H9 (cell line): ENCODE measurements around the gene MYT1. TPM values are rescaled to one million over a fixed set of nuclear protein-coding genes. Genes with fewer than 3 reads are reported as not detected.

ENCODE experiments used
- DNase-seq: peaks from one replicate; pipeline ENCODE4 v3.0.0-alpha.2; 2017
- H2AFZ ChIP-seq: one replicate; pipeline ENCODE4 v1.6.1; 2013; ENCODE audit warnings: mild to moderate bottlenecking, low read length, control low read depth, moderate library complexity
- H2AK5ac ChIP-seq: 2 replicates; pipeline ENCODE4 v1.6.1; 2013; ENCODE audit warnings: low read length, control low read depth, mixed read lengths; ENCODE audit not compliant: insufficient read length
- H2BK120ac ChIP-seq: one replicate; pipeline ENCODE4 v1.6.1; 2013; ENCODE audit warnings: low read depth, mild to moderate bottlenecking, low read length, control low read depth, inconsistent platforms; ENCODE audit not compliant: poor library complexity, severe bottlenecking
- H2BK12ac ChIP-seq: 2 replicates; pipeline ENCODE4 v1.6.1; 2013; ENCODE audit warnings: low read length, control low read depth, mixed read lengths, low read depth; ENCODE audit not compliant: insufficient read length
- H2BK15ac ChIP-seq: 2 replicates; pipeline ENCODE4 v1.6.1; 2013; ENCODE audit warnings: low read depth, low read length, control low read depth
- H2BK20ac ChIP-seq: one replicate; pipeline ENCODE4 v1.6.1; 2013; ENCODE audit warnings: low read depth, mild to moderate bottlenecking, low read length, control low read depth, inconsistent platforms; ENCODE audit not compliant: poor library complexity, severe bottlenecking
- H2BK5ac ChIP-seq: 2 replicates; pipeline ENCODE4 v1.6.1; 2013; ENCODE audit warnings: low read length, control low read depth, mixed read lengths; ENCODE audit not compliant: insufficient read length
- H3K14ac ChIP-seq: 2 replicates; pipeline ENCODE4 v1.6.1; 2013; ENCODE audit warnings: low read length, control low read depth; ENCODE audit not compliant: insufficient read depth
- H3K18ac ChIP-seq: 2 replicates; pipeline ENCODE4 v1.6.1; 2013; ENCODE audit warnings: low read depth, mild to moderate bottlenecking, mixed read lengths, low read length, control low read depth; ENCODE audit not compliant: insufficient read length
- H3K23ac ChIP-seq: 2 replicates; pipeline ENCODE4 v1.6.1; 2013; ENCODE audit warnings: low read length, control low read depth, mixed read lengths, low read depth; ENCODE audit not compliant: insufficient read length
- H3K23me2 ChIP-seq: 2 replicates; pipeline ENCODE4 v1.6.1; 2013; ENCODE audit warnings: low read depth, mild to moderate bottlenecking, mixed read lengths, low read length, control low read depth; ENCODE audit not compliant: insufficient read length, poor library complexity, severe bottlenecking
- H3K27ac ChIP-seq: 2 replicates; pipeline ENCODE4 v1.5.1; 2013; ENCODE audit warnings: low read length, control low read depth, mixed read lengths, low read depth; ENCODE audit not compliant: insufficient read length
- H3K27me3 ChIP-seq: 2 replicates; pipeline ENCODE4 v1.6.1; 2013; ENCODE audit warnings: low read length, control low read depth, inconsistent platforms; ENCODE audit not compliant: insufficient read depth
- H3K4ac ChIP-seq: 2 replicates; pipeline ENCODE4 v1.6.1; 2013; ENCODE audit warnings: low read depth, mild to moderate bottlenecking, control low read depth, inconsistent platforms, low read length, moderate library complexity
- H3K4me1 ChIP-seq: 2 replicates; pipeline ENCODE4 v1.6.1; 2013; ENCODE audit warnings: low read length, control low read depth, inconsistent platforms; ENCODE audit not compliant: insufficient read depth
- H3K4me2 ChIP-seq: 2 replicates; pipeline ENCODE4 v1.6.1; 2013; ENCODE audit warnings: low read length, control low read depth, mixed read lengths; ENCODE audit not compliant: insufficient read length, insufficient read depth
- H3K56ac ChIP-seq: 2 replicates; pipeline ENCODE4 v1.6.1; 2013; ENCODE audit warnings: low read depth, mild to moderate bottlenecking, mixed read lengths, low read length, control low read depth; ENCODE audit not compliant: insufficient read length
- H3K79me1 ChIP-seq: 2 replicates; pipeline ENCODE4 v1.6.1; 2013; ENCODE audit warnings: low read depth, mild to moderate bottlenecking, moderate library complexity, low read length, control low read depth, inconsistent platforms; ENCODE audit not compliant: insufficient read depth, poor library complexity, severe bottlenecking
- H3K79me2 ChIP-seq: 2 replicates; pipeline ENCODE4 v1.6.1; 2013; ENCODE audit warnings: low read length, control low read depth, inconsistent platforms; ENCODE audit not compliant: insufficient read depth
- H3K9ac ChIP-seq: 2 replicates; pipeline ENCODE4 v1.6.1; 2013; ENCODE audit warnings: low read length, control low read depth, mixed read lengths; ENCODE audit not compliant: insufficient read length; ENCODE audit errors: extremely low read depth
- H3K9me3 ChIP-seq: one replicate; pipeline ENCODE4 v1.6.1; 2013; ENCODE audit warnings: low read depth, low read length, inconsistent platforms; ENCODE audit not compliant: control insufficient read depth
- H3T11ph ChIP-seq: one replicate; pipeline ENCODE4 v1.6.1; 2013; ENCODE audit warnings: mild to moderate bottlenecking, low read length, control low read depth, inconsistent platforms
- H4K20me1 ChIP-seq: one replicate; pipeline ENCODE4 v1.6.1; 2013; ENCODE audit not compliant: control insufficient read depth, insufficient read length, insufficient read depth
- H4K5ac ChIP-seq: 2 replicates; pipeline ENCODE4 v1.6.1; 2013; ENCODE audit warnings: low read depth, mild to moderate bottlenecking, mixed read lengths, low read length, control low read depth; ENCODE audit not compliant: insufficient read length
- H4K8ac ChIP-seq: replicated peaks from 2 replicates; pipeline ENCODE4 v1.6.1; 2013; ENCODE audit warnings: low read length, control low read depth, mixed read lengths, low read depth; ENCODE audit not compliant: insufficient read length
- H4K91ac ChIP-seq: 2 replicates; pipeline ENCODE4 v1.6.1; 2013; ENCODE audit warnings: low read depth, mild to moderate bottlenecking, moderate library complexity, mixed read lengths, low read length, control low read depth; ENCODE audit not compliant: insufficient read length
- H3K27ac Mint-ChIP-seq, 3 experiments: 2 replicates in 2 of 3; 3 replicates in 1 of 3; pipeline ENCODE4 v1.8.0; 2020 to 2021; ENCODE audit warnings: mixed read lengths in 3 of 3, mild to moderate bottlenecking in 1 of 3, moderate library complexity in 1 of 3
- H3K27me3 Mint-ChIP-seq: 2 replicates; pipeline ENCODE4 v1.8.0; 2021; ENCODE audit warnings: low read depth, mild to moderate bottlenecking, moderate library complexity, mixed read lengths
- H3K36me3 Mint-ChIP-seq, 3 experiments: 2 replicates in 2 of 3; 3 replicates in 1 of 3; pipeline ENCODE4 v1.8.0; 2020 to 2021; ENCODE audit warnings: low read depth in 3 of 3, mixed read lengths in 3 of 3; ENCODE audit not compliant: insufficient read depth in 1 of 3
- H3K4me1 Mint-ChIP-seq, 2 experiments: 2 replicates each; pipeline ENCODE4 v1.8.0; 2020; ENCODE audit warnings: mixed read lengths in 2 of 2
- H3K4me3 Mint-ChIP-seq, 2 experiments: 2 replicates in 1 of 2; 3 replicates in 1 of 2; pipeline ENCODE4 v1.8.0; 2020 to 2021; ENCODE audit warnings: mild to moderate bottlenecking in 2 of 2, mixed read lengths in 2 of 2, moderate library complexity in 1 of 2
- H3K9me3 Mint-ChIP-seq, 2 experiments: 2 replicates in 1 of 2; 3 replicates in 1 of 2; pipeline ENCODE4 v1.8.0; 2020; ENCODE audit warnings: mild to moderate bottlenecking in 2 of 2, mixed read lengths in 2 of 2, moderate library complexity in 1 of 2
- WGBS: extraction: QIAGEN DNeasy Blood & Tissue Kit; methylation state at CpG from one replicate; pipeline ENCODE4 v1.1.7; 2013; ENCODE audit warnings: missing lambda C conversion rate, low lambda C conversion rate, mixed read lengths; ENCODE audit not compliant: insufficient read length; ENCODE audit errors: extremely low coverage; 5-methylcytosine and 5-hydroxymethylcytosine counted together
- total RNA-seq: library from RNA; stranded (reverse); gene quantifications from 2 replicates; pipeline ENCODE4 v1.2.1, GENCODE V29; 2021
- TF ChIP-seq, protein P1 (sequence below): fragments of 200-600 bp; sonication (generic); conservative IDR thresholded peaks from 3 replicates; pipeline ENCODE4 v1.8.0; 2021; ENCODE audit warnings: antibody characterized with exemption, mild to moderate bottlenecking

MYT1 gene
- total RNA-seq, 1 experiment from 2014 or later, result 0.79 TPM

DNA sequence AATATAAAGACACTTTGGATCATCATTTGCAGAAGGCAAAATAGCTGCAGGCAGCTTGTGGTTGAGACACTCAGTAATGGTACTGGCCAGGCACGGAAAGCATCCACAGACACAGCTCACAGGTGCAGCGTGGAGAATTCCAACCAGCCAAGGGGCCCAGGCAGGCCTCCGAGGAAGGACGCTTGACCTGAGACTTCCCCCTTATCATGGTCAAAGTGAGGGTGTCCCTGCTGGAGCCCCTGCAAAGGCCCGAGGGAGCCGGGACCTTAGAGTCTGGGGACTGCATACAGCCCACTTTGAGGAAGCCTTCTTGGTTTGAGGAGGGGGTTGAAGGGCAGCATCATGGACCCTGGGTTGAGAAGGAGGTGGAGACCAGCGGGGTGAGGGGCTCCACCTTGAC, 15.1 kb upstream of the MYT1 start:
- TF ChIP-seq, protein P1, sequence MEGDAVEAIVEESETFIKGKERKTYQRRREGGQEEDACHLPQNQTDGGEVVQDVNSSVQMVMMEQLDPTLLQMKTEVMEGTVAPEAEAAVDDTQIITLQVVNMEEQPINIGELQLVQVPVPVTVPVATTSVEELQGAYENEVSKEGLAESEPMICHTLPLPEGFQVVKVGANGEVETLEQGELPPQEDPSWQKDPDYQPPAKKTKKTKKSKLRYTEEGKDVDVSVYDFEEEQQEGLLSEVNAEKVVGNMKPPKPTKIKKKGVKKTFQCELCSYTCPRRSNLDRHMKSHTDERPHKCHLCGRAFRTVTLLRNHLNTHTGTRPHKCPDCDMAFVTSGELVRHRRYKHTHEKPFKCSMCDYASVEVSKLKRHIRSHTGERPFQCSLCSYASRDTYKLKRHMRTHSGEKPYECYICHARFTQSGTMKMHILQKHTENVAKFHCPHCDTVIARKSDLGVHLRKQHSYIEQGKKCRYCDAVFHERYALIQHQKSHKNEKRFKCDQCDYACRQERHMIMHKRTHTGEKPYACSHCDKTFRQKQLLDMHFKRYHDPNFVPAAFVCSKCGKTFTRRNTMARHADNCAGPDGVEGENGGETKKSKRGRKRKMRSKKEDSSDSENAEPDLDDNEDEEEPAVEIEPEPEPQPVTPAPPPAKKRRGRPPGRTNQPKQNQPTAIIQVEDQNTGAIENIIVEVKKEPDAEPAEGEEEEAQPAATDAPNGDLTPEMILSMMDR, result no peak
- Mint-ChIP-seq H3K27ac (no peak overlapping the region; a peak in 1 of 7 replicates), H3K4me3 (no peak overlapping the region), H3K36me3 (peaks cover 12 to 16% (median 15%) of the 10 kb centered on the region in 3 experiments), H3K27me3 (peaks cover 11% of the 10 kb centered on the region), H3K4me1 (peaks cover 28 to 33% of the 10 kb centered on the region in 2 experiments), H3K9me3 (peaks cover 17 to 19% of the 10 kb centered on the region in 2 experiments)
- Histone ChIP-seq H2AFZ (no peak overlapping the region), H2BK20ac (no peak overlapping the region), H3K18ac (no peak overlapping the region), H4K5ac (no peak overlapping the region), H4K91ac (no peak overlapping the region), H3K27me3 (no peaks in the 10 kb centered on the region), H2BK15ac (no peak overlapping the region), H2BK12ac (no peak overlapping the region), H3K14ac (no peak overlapping the region), H3K4ac (no peak overlapping the region), H3K79me2 (no peaks in the 10 kb centered on the region), H2BK120ac (no peak overlapping the region), H4K8ac (no peak overlapping the region), H3K79me1 (no peaks in the 10 kb centered on the region), H3K56ac (no peak overlapping the region), H3K4me2 (no peak overlapping the region), H3K9ac (no peak overlapping the region), H3K23me2 (no peaks in the 10 kb centered on the region), H3K23ac (no peak overlapping the region), H4K20me1 (no peaks in the 10 kb centered on the region), H3K4me1 (no peaks in the 10 kb centered on the region; the same call in 1 of the 2 replicates), H3T11ph (no peak overlapping the region), H2BK5ac (no peak overlapping the region), H2AK5ac (no peak overlapping the region), H3K9me3 (peaks cover 9% of the 10 kb centered on the region), H3K27ac (no peak overlapping the region)
- WGBS, result no CpG with 5 or more reads among the region's 7 CpGs
- no peak for DNase-seq
